ENCODE results near the gene TFAP2A.

Gene TFAP2A

GRCh38 chr6:10412461-10413261 lies 2.2 kb downstream of the TFAP2A start:
- DNase-seq = no peak

GRCh38 chr6:10411971-10412460 lies 2.9 kb downstream of the TFAP2A start:
- DNase-seq = no peak

GRCh38 chr6:10411131-10411970 lies 3.5 kb downstream of the TFAP2A start:
- DNase-seq = no peak

- DNase-seq = no peak
Measured at GRCh38 chr6:10410207-10411050, 4.4 kb downstream of the TFAP2A start.

GRCh38 chr6:10409731-10410206 lies 5.1 kb downstream of the TFAP2A start:
- DNase-seq = no peak

- DNase-seq = no peak
Measured at GRCh38 chr6:10409233-10409721, 5.6 kb downstream of the TFAP2A start.

- no peak for DNase-seq
Measured at GRCh38 chr6:10408457-10408856, 6.4 kb downstream of the TFAP2A start.

- no peak for DNase-seq
Measured at GRCh38 chr6:10407674-10408054, 7.2 kb downstream of the TFAP2A start.

- no peak for DNase-seq
Measured at GRCh38 chr6:10407018-10407673, 7.7 kb downstream of the TFAP2A start.

GRCh38 chr6:10406556-10406955 lies 8.3 kb downstream of the TFAP2A start:
- no peak for DNase-seq

- DNase-seq = no peak
Measured at GRCh38 chr6:10405513-10405900, 9.4 kb downstream of the TFAP2A start.

GRCh38 chr6:10404799-10405512 lies 9.9 kb downstream of the TFAP2A start:
- no peak for DNase-seq

- peak; percentile 88 to 93 for DNase-seq
Measured at GRCh38 chr6:10404107-10404798, 10.6 kb downstream of the TFAP2A start.

GRCh38 chr6:10403385-10404106 lies 11.3 kb downstream of the TFAP2A start:
- DNase-seq = no peak

- DNase-seq = no peak
Measured at GRCh38 chr6:10402648-10403311, 12.1 kb downstream of the TFAP2A start.

- DNase-seq = no peak
Measured at GRCh38 chr6:10401632-10402223, 13.1 kb downstream of the TFAP2A start.

- DNase-seq = no peak
Measured at GRCh38 chr6:10401004-10401536, 13.8 kb downstream of the TFAP2A start.

GRCh38 chr6:10400330-10400729 lies 14.5 kb downstream of the TFAP2A start:
- no peak for DNase-seq

GRCh38 chr6:10399451-10399850 lies 15.4 kb downstream of the TFAP2A start:
- DNase-seq = no peak
